ENCODE data around the gene CRELD1.

- no peak for TF ChIP-seq CTCF (IDR thresholded peaks at IDR 0.05)
- no peak for TF ChIP-seq POLR2A (IDR thresholded peaks at IDR 0.05)
Measured at GRCh38 chr3:9932535-9932842, 1.1 kb upstream of the CRELD1 start.

Measured in body of pancreas (tissue), 4 donors.